MM.1S (cell line): ENCODE data around the gene LCE1A.

ENCODE experiments used
- DNase-seq: peaks from one replicate; pipeline ENCODE4 v3.0.0-alpha.2; 2015
- H2AFZ ChIP-seq: fragments of 300-600 bp; sonication (generic); 2 replicates; pipeline ENCODE4 v1.6.0; 2016; ENCODE audit warnings: antibody characterized with exemption, low read length
- H3F3A ChIP-seq: fragments of 300-600 bp; sonication (generic); 2 replicates; pipeline ENCODE4 v1.6.1; 2016; ENCODE audit warnings: mild to moderate bottlenecking, antibody characterized with exemption, low read length, moderate library complexity, mixed read lengths; ENCODE audit not compliant: insufficient read depth
- H3K27ac ChIP-seq: fragments of 300-600 bp; sonication (generic); 2 replicates; pipeline ENCODE4 v1.5.1; 2016; ENCODE audit warnings: mild to moderate bottlenecking, low read length
- H3K27me3 ChIP-seq: fragments of 300-600 bp; sonication (generic); replicated peaks from 2 replicates; pipeline ENCODE4 v1.6.0; 2016; ENCODE audit warnings: low read length; ENCODE audit not compliant: insufficient read depth
- H3K36me3 ChIP-seq: fragments of 300-600 bp; sonication (generic); replicated peaks from 2 replicates; pipeline ENCODE4 v1.6.1; 2016; ENCODE audit warnings: mild to moderate bottlenecking, low read length, mixed read lengths; ENCODE audit not compliant: insufficient read depth
- H3K4me1 ChIP-seq: fragments of 300-600 bp; sonication (generic); 2 replicates; pipeline ENCODE4 v1.6.1; 2016; ENCODE audit warnings: low read length, mixed read lengths
- H3K4me2 ChIP-seq: fragments of 300-600 bp; sonication (generic); 2 replicates; pipeline ENCODE4 v1.6.0; 2016; ENCODE audit warnings: low read depth, low read length
- H3K4me3 ChIP-seq: fragments of 300-600 bp; sonication (generic); 2 replicates; pipeline ENCODE4 v1.5.1; 2016; ENCODE audit warnings: low read length, mixed read lengths
- H3K79me2 ChIP-seq: fragments of 300-600 bp; sonication (generic); 2 replicates; pipeline ENCODE4 v1.6.1; 2016; ENCODE audit warnings: mixed run types, low read length, mixed read lengths
- H3K9ac ChIP-seq: fragments of 300-600 bp; sonication (generic); 2 replicates; pipeline ENCODE4 v1.6.1; 2016; ENCODE audit warnings: low read length, mixed read lengths
- H3K9me2 ChIP-seq: fragments of 300-600 bp; sonication (generic); replicated peaks from 2 replicates; pipeline ENCODE4 v1.6.1; 2016; ENCODE audit warnings: mild to moderate bottlenecking, low read length, mixed read lengths; ENCODE audit not compliant: insufficient read depth
- H3K9me3 ChIP-seq: fragments of 300-600 bp; sonication (generic); replicated peaks from 2 replicates; pipeline ENCODE4 v1.6.1; 2016; ENCODE audit warnings: mild to moderate bottlenecking, low read length, mixed read lengths; ENCODE audit not compliant: insufficient read depth
- H4K20me1 ChIP-seq: fragments of 300-600 bp; sonication (generic); 2 replicates; pipeline ENCODE4 v1.6.1; 2016; ENCODE audit warnings: mild to moderate bottlenecking, low read length, moderate library complexity, mixed read lengths; ENCODE audit not compliant: insufficient read depth
- EZH2 ChIP-seq: fragments of 300-600 bp; sonication (generic); optimal IDR thresholded peaks from 2 replicates; pipeline ENCODE3; 2017; ENCODE audit warnings: low read depth, mild to moderate bottlenecking, antibody characterized with exemption, low read length, mixed read lengths
- EZH2phosphoT487 ChIP-seq: fragments of 300-600 bp; sonication (generic); IDR thresholded peaks from 2 replicates; pipeline ENCODE4 v1.6.1; 2018; ENCODE audit warnings: antibody characterized with exemption, low read length
- TF ChIP-seq, protein P1 (sequence below): fragments of 300-600 bp; sonication (generic); IDR thresholded peaks from 2 replicates; pipeline ENCODE4 v1.5.1; 2016; ENCODE audit warnings: antibody characterized with exemption, low read length, mixed read lengths

Gene LCE1A

DNA sequence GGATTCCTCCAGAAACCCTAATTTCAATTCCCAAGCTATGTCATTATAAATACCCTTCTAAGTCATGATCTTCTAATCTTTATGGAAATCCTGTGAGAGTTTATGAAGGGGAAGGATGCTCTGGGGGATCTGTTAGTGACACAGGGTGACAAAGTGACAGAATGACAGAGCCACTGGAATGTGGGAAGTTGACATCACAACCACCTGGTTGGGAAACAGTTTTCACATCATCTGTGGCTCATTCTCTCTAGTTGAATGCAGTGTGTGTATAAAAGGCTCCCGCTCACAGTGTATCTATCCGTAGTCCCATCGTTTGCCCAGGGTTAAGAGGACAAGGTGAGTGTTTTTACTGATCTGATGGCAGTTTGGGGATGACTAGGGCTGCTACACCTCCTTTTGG is 32.4 kb downstream of the LCE1A start, which contains the start of gene LCE7A:
Gene LCE7A, plus strand, starts transcription at position 301 of the 400 bp plus-strand sequence. CDS start 702 bp downstream, outside the sequence.
- Histone ChIP-seq H3K36me3 (no peaks in the 10 kb centered on the region), H3K4me3 (no peak within 1 kb of the TSS), H4K20me1 (no peaks in the 10 kb centered on the region), H3K9me2 (no peaks in the 10 kb centered on the region), H3K4me2 (no peak within 1 kb of the TSS), H3F3A (no peaks in the 10 kb centered on the region), H3K9me3 (no peaks in the 10 kb centered on the region), H2AFZ (no peak within 1 kb of the TSS), H3K4me1 (no peaks in the 10 kb centered on the region), H3K27me3 (no peaks in the 10 kb centered on the region), H3K27ac (no peak within 1 kb of the TSS), H3K79me2 (no peaks in the 10 kb centered on the region), H3K9ac (no peak within 1 kb of the TSS)
- DNase-seq: no peak
- no peak for TF ChIP-seq EZH2

DNA sequence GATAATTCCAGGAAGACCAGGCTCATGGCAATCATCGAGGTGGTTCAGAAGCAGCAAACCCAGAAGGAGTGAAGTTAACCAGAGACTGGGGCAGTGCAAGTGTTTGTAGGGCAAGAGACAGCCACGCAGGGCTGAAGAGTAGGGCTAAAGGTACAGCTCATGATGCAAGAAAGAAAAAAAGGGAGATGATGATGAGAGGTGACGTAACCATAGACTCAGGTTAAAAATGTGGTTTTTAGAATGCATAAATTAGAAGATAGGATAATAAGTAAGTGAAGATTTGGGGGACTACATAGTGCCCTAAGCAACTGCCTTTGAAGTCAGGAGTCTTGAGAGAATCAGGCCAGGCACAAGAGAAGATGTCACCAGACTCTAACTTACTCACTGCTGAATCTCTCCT is 32.9 kb downstream of the LCE1A start:
- Histone ChIP-seq H3K4me2 (no peak overlapping the region), H3K4me3 (no peak overlapping the region), H3K9me2 (no peaks in the 10 kb centered on the region), H3F3A (no peaks in the 10 kb centered on the region), H2AFZ (no peak overlapping the region), H3K4me1 (no peaks in the 10 kb centered on the region), H3K27me3 (no peaks in the 10 kb centered on the region), H3K9me3 (no peaks in the 10 kb centered on the region), H3K36me3 (no peaks in the 10 kb centered on the region), H4K20me1 (no peaks in the 10 kb centered on the region), H3K27ac (no peak overlapping the region), H3K9ac (no peak overlapping the region), H3K79me2 (no peaks in the 10 kb centered on the region)
- DNase-seq: no peak
- TF ChIP-seq EZH2: no peak
- TF ChIP-seq, protein P1, sequence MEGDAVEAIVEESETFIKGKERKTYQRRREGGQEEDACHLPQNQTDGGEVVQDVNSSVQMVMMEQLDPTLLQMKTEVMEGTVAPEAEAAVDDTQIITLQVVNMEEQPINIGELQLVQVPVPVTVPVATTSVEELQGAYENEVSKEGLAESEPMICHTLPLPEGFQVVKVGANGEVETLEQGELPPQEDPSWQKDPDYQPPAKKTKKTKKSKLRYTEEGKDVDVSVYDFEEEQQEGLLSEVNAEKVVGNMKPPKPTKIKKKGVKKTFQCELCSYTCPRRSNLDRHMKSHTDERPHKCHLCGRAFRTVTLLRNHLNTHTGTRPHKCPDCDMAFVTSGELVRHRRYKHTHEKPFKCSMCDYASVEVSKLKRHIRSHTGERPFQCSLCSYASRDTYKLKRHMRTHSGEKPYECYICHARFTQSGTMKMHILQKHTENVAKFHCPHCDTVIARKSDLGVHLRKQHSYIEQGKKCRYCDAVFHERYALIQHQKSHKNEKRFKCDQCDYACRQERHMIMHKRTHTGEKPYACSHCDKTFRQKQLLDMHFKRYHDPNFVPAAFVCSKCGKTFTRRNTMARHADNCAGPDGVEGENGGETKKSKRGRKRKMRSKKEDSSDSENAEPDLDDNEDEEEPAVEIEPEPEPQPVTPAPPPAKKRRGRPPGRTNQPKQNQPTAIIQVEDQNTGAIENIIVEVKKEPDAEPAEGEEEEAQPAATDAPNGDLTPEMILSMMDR: no peak
- no peak for TF ChIP-seq EZH2phosphoT487

DNA sequence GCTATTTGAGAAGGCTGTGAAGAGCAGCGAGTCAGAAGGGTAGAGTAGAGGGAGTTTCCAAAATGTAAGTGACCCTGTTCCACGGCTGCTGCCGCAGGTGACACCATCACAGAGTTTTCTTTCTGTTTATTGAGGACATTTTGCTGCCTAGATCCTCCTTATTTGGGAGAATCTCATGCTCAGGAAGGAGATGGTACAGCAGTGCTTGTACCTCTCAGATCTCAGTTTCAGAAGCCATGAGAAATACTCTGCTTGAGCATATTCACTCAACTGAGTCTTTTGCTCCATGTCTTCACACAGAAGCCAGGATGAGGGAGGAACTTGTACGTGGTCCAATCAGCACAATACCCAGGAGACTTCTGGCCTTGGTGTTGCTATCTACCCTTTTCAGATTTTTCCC is 34.1 kb downstream of the LCE1A start:
- Histone ChIP-seq H3F3A (no peaks in the 10 kb centered on the region), H3K79me2 (no peaks in the 10 kb centered on the region), H3K9me2 (no peaks in the 10 kb centered on the region), H3K9me3 (no peaks in the 10 kb centered on the region), H4K20me1 (no peaks in the 10 kb centered on the region), H3K36me3 (no peaks in the 10 kb centered on the region), H3K4me3 (no peak overlapping the region), H3K4me1 (no peaks in the 10 kb centered on the region), H3K9ac (no peak overlapping the region), H3K27me3 (no peaks in the 10 kb centered on the region), H2AFZ (no peak overlapping the region), H3K27ac (no peak overlapping the region), H3K4me2 (no peak overlapping the region)
- DNase-seq: no peak
- TF ChIP-seq, protein P1: no peak
- TF ChIP-seq EZH2phosphoT487: no peak

DNA sequence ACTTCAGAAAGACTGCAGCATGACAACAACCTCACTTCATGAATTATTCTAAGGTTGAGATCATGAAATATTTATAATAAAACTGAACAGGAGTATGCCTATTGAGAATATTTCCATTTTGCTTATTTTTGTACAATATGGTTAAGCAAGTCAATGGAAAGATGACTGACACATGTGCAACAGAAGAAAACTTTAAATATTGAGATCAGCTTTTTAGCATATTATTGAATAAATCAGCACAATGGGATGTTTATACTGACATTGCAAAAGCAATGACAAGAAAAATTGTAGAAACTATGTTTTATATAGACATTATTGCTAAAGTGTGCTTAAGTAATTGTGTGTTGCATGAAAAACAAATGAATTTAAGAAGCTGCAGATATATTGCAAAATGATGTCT is 37.2 kb downstream of the LCE1A start:
- no peaks in the 10 kb centered on the region for H3K79me2 ChIP-seq
- no peak overlapping the region for H3K4me2 ChIP-seq
- no peak overlapping the region for H2AFZ ChIP-seq
- no peak overlapping the region for H3K27ac ChIP-seq
- H3K4me3 ChIP-seq: no peak overlapping the region
- H3F3A ChIP-seq: no peaks in the 10 kb centered on the region
- H3K4me1 ChIP-seq: no peaks in the 10 kb centered on the region
- TF ChIP-seq, protein P1: no peak
- TF ChIP-seq EZH2: no peak
- TF ChIP-seq EZH2phosphoT487: no peak
- DNase-seq: no peak
- H4K20me1 ChIP-seq: no peaks in the 10 kb centered on the region
- no peaks in the 10 kb centered on the region for H3K27me3 ChIP-seq
- no peaks in the 10 kb centered on the region for H3K9me2 ChIP-seq
- H3K9ac ChIP-seq: no peak overlapping the region
- no peaks in the 10 kb centered on the region for H3K9me3 ChIP-seq
- H3K36me3 ChIP-seq: no peaks in the 10 kb centered on the region
